Suprapubic skin (tissue), 4 donors: Measurements from ENCODE around the gene PROZ.

ENCODE experiments used
- CTCF ChIP-seq, 2 donors: fragments of 200-600 bp in 1 of 2; fragments of 450-650 bp in 1 of 2; sonication (generic) in 1 of 2; IDR thresholded peaks; one replicate each; pipeline ENCODE4 v1.5.1; 2016 to 2019; ENCODE audit warnings: antibody characterized with exemption in 2 of 2, mild to moderate bottlenecking in 1 of 2, moderate library complexity in 1 of 2
- EP300 ChIP-seq: sonication (generic); formaldehyde crosslinking; IDR thresholded peaks from one replicate; pipeline ENCODE4 v1.6.1; 2017; ENCODE audit warnings: antibody characterized with exemption
- POLR2A ChIP-seq, 2 donors: fragments of 450-650 bp; IDR thresholded peaks; one replicate each; pipeline ENCODE4 v1.6.1; 2017; ENCODE audit warnings: antibody characterized with exemption in 2 of 2, mild to moderate bottlenecking in 2 of 2, moderate library complexity in 2 of 2
- POLR2AphosphoS5 ChIP-seq, 3 donors: sonication (generic); formaldehyde crosslinking; IDR thresholded peaks; one replicate each; pipeline ENCODE4 v1.6.1; 2017; ENCODE audit warnings: antibody characterized with exemption in 3 of 3

GRCh38 chr13:113207460-113207859 lies 49.0 kb downstream of the PROZ start:
- TF ChIP-seq POLR2A (IDR thresholded peaks at IDR 0.05): no peak
- TF ChIP-seq CTCF (IDR thresholded peaks at IDR 0.05): no peak
- TF ChIP-seq POLR2AphosphoS5 (IDR thresholded peaks at IDR 0.05): no peak
- no peak for TF ChIP-seq EP300
